ENCODE data around the gene DHH.

Gene DHH

DNA sequence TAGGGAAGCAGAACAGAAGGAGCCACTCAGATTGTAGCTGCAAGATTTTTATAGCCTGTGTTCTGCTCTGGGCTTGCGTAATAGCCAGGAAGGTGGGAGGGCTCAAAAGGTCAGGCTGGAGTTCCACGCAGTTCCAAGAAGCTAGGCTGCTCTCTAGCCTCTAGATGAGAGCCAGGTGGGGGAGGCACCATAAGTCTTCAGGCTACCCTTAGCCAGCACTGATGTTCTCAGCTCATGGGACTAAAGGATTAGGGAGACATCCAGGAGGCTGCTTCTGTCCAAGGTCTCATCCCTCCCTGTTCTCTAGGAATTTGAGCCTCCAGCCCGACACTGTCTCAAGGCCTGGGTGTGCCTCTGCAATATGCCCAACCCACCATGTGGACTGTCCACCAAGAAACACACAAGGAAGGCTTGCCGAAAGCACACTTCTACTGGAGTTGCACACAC, 14.4 kb upstream of the DHH start:
- no peak for DNase-seq

DNA sequence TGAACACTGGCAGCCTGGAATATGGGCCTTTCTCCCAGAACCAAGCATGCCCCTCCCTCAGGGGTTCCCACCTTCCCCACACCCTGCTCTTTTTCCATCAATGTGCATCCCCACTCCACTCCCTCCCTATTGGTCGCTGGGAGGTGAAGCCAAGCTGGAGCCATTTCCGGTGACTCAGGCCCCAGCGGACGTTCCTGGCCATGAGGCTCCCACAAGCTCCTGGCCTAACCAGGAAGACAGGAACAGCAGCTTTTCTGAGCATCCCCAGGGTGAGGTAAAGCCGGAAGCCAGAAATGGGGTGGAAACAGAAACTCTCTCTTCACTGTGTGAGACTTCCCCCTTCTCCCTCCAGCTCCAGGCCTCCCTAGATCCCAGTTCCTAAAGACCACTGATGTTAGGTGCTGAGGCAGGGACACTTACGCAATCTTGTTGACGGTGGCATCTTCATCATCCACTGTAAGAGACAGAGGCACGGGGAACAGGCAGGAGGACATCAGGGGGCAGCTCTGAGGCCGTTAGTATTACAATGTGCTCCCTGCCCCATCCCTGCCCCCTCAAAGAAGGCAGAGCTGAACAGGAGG, 11.0 kb upstream of the DHH start:
- no peak for DNase-seq

DNA sequence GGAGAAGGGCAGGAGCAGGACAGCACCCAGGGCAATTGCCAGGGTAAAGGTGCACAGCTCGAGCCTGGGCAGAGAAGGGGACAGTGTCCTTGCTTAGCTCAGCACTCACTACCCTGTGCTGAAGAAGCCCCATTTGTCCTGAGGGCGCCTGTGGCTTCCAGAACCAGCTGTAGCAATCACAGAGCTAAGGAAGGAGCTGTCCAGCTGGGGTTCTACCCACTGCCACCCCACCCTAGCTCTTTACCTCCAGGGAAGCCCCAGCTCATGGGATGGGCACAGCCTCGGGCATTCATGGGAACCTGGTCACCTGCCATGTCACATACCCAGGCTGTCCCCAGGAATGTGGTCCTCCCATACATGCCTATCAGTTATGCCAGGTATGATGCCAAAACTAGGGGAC, 10.2 kb upstream of the DHH start:
- DNase-seq, result no peak

DNA sequence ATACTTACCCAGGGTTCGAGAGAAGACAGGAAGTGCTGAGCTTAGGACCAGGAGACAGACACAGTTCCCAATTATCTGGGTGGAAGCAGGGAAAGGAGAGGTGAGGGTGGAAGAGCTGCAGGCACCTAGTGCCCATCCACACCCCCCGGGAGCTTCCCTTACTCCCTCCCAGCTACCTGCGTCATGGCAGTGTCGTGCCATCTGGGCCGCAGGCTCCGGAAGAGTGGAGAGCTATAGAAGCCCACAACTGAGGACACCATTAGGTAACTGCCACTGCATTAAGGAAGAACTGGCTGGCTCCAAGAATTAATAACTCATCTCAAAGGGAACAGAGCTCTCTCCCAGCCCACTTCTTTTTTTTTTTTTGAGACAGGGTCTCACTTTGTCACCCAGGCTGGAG, 5.8 kb upstream of the DHH start:
- DNase-seq, result no peak

DNA sequence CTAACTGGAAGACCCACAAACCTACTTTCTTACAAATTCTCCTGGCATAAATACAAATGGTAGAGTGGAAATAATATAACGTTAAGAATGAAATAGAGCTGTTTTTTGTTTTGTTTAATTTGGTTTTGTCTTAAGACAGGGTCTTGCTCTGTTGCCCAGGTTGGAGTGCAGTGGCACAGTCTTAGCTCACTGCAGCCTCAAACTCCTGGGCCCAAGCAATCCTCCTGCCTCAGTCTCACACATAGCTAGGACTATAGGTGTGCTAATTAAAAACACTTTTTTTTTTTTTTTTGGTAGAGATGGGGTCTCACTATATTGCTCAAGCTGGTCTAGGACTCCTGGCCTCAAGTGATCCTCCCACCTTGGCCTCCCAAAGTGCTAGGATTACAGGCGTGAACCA, 4.1 kb upstream of the DHH start:
- no peak for DNase-seq

DNA sequence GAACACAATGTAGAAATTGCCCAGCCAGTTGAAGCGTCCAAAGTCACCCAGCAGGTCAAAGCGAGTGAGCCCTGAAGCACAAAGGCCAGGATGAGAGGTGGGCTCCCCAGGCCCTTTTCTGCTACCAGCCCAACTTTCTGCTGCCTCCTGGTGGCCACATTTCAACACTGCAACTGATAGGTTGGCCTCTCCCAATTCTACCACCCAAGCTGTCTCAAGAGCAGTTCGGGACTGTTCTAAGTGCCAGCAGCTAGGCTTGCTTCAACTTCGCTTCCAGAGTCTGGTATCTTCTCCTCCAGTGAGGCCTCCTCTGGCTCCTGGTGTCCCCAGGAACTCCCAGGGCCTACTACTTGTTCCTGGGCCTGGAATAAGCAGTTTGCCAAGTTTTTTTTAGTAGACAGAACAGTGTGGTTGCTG, 3.4 kb upstream of the DHH start:
- no peak for DNase-seq

DNA sequence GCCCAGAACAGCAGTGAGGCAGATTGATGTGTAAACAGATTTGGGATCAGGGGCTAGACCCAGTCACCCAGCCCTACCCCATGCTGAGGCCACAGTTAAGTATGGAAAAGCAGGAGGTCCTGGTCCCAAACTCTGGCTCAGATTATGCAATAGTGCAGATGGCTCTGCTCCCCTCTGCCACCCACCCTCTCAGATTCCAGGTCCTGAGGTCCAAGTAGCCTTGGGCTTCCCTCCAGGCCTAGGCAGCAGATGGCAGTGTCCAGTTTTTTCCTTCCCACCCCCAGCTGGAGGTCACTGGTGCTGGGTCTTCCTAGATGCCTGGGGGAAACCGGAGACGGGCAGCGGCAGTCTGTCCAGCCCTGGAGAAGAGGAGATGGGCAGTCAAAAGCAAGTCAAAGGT, 2.8 kb upstream of the DHH start:
- DNase-seq, result no peak

DNA sequence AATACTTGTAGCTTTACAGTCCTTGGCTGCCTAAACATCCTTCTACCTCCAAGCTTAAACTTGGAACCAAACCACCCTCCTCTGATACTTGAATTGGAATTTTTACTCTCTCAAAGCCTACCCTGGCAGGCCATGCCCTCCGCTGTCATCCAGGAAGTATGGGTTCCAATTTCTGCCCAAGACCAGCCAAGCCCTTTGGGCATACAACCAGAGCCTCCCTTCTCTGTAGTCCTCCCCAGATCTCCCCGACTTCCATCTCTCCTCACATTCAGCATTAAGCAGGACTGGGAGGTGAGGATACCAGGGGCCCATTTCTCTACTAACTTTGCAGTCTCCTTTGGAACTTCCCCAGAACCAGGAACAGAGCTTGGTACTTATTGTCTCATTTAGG, 369 bp upstream of the DHH start:
- DNase-seq, result no peak

DNA sequence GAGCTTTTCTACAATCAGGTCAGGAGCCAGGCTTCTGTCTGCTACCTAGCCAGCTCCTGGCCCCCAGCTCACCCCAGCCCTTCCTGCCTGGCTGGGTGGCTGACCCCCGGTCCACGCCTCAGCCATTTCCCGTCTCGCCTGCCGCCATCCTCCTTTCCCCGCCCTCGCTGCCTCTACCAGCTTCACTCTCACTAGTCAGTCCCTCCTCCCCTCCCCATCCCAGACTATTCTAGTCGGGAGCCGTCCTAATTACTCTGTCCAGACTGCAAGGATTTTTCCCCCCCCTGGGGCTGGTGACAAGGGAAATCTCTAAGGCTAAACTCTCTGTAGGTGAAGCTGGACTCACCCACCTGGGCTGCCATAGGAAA, 825 bp downstream of the DHH start:
- DNase-seq, result no peak

DNA sequence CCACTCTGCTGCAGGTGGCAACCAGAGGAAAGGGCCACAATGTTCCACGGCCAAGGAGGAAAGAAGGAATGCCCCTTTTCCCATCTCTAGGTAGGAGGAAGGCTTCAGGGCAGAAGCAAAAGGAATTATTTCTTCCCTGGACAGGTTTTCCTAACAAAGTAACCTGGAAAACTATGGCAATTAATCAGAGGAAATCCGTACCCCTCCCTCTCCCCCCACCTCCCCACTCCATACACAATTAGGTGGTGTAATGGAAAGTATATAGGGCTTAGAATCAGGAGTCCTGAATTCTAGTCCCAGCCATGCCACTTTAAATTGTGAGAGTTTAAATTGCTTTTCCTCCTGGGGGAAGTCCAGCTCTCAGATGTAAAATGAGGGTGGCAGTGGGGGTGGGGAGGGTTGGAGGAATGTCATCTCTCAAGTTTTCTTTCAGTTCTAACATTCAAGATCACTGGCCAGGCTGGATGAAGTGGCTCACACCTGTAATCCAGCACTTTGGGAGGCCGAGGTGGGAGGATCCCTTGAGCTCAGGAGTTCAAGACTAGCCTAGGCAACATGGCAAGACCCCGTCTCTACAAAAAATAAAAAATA, 1.7 kb downstream of the DHH start:
- no peak for DNase-seq

DNA sequence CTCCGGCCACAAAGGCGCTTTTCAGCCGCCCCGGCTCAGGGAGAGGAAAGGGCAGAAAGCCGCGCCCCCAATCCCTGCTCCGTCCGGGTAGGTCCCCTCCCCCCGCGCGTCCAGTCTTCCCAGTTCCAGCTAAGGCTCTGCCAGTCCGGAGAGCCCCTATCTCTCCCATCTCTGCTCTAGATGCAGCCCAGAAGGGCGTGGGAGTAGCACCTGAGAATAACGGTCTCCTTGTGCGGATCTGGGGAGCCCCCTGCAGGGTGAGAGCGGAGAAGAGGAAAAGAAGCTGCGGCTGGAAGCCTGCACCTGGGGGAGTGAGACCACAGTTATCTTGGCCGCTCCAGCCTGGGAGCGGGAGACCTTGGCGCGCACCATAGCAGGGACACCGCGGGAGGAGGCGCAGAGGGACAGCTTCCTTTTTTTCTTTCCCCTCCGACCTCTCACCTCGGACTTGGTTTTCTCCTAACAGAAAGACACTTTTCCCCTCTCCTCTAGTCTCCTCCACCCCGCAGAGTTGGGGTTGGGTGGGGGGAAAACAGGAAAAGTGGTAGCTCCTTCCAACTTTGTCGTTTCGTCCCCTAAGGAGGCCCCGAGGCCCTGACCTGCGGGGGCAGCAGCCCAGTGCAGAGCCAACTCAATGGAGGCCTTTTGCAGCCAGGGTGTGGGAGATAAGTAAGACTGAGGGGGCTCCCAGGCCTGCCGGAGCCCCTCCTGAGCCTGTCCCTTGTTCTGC, 2.4 kb downstream of the DHH start:
- no peak for DNase-seq

DNA sequence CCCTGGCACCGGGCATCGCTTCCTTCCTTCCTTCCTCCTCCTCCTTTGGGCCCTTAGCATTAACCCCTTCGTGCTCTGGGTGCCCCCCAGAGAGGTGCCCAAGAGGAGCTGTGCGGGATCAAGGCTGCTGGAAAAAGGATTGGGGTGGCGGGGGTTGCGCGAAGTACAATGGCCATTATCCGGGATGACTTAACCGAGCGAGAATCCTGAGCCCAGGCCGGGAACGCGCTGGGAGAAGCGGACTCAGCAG, 2.8 kb downstream of the DHH start:
- DNase-seq, result no peak

DNA sequence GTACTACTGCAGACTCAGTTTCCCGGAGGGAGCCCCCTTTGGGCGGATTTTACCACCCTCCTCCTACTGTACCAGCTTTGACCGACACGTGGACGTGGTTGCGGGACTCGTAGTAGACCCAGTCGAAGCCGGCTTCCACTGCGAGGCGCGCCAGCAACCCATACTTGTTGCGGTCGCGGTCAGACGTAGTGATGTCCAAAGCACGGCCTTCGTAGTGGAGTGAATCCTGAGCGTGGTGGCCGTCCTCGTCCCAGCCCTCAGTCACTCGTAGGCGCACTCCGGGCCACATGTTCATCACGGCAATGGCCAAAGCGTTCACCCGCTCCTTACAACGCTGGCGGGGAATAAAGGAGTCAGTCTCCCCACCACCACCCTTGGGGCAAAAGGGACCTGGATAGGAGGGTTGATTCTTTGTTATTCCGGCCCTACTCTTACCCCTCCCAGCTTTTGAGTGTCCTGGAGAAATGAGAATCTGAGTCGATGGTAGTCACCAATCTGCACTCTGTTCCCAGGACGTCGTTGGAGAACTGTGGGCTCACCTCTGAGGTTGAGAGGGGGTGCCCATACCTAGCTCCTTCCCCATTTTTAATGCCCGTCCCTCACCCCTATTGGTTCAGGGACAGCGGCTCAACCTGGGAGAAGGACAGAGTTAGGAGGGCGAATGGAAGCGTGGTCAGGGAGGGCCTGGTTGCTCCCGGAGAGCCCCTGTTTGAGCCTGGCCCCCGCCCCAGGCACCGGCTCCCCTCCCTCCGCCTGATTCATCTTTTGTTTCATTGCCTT, 3.4 kb downstream of the DHH start:
- no peak for DNase-seq

DNA sequence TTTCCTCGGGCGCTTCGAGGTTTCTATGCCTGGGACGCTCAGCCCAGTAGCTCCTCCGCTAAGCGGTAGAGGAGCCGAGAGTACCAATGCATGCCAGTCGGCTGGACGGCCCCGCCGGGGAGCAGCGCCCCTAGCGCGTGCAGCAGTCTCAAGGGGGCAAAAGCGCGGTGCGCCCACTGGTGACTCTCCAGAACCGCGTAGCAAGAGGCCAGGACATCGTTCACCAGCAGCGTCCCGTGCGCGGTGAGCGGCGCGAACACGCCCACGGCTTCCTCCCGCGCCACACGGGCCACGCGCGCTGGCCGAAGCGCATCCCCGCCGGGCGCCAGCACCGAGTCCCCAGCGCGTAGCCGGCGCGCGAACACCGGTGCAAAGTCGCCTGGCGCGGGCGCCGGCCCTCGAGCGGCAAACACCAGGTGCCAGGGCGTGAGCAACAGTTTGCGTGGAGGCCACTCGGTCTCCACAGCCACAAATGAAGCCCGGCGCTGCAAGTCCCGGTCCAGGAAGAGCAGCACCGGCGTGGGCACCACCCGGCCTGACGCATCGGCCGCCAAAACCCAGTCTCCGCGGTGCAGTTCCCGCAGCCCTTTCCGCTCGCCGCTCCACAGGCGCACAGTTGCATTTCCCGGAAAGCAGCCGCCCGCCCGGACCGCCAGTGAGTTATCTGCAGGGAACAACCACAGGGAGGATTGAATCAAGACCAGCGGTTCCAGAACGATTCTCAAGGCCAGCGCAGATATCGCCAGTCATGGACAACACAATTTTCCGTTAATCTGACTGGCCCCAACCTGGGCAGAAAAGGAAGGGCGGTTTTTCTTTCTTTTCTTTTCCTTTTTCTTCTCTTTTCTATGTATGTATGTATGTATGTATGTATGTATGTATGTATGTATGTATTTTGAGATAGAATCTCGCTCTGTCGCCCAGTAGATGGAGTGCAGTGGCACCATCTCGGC, 4.5 kb downstream of the DHH start:
- no peak for DNase-seq

DNA sequence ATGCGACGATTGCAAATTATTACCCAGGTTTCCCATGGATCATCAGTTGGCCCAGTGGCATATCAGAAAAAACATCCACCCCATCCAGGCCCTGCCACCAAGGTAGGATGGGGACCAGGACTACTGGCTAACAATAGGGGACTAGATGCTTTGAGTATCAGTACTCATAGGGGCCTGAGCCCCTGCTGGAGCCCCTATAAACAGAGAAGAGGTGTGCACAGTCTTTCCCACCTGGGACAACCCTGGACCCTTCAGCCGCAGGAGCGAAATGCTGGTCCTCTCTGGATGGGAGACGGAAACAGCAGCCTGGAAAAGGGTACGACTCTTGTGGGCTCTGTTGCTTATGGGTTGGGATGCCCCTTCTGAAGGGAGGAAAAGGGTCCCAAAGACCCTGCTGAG, 5.7 kb downstream of the DHH start:
- no peak for DNase-seq

DNA sequence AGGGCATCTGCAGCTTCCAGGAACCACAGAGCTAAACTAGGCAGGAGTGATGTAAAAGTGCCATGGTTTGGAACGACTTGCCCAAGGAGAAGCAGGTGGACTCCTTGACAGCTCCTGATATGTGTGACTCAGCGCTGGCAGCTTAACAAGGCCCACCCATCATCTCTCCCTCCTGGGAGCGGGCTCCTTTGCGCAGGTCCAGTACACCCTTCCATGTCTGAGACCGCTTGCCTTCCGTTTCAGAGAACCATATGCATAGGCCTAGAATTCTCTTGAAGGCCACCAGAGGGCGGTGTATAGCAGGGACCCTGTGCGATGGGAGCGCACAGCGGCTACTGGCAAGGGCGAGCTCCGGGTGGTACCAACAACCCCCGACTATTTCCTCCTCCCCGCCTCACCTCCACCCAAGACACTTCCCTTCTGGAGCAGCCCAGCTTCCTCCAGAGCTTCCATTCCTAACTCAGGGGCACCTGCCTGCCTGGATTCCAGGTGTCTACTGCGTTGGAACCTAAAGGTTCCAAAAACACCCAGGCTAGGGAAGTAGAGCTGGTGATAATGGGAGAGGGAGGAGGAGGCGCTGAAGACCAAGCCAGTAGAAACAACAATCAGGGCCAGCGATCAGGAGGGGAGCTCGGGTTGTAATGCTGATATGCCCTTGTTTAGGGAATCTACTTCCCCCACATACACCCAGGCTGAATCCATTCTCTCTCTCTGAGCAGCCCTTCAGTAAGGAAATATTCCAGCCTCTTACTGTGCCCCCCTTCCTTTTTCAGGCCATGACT, 6.3 kb downstream of the DHH start:
- DNase-seq, result peak; percentile 87

DNA sequence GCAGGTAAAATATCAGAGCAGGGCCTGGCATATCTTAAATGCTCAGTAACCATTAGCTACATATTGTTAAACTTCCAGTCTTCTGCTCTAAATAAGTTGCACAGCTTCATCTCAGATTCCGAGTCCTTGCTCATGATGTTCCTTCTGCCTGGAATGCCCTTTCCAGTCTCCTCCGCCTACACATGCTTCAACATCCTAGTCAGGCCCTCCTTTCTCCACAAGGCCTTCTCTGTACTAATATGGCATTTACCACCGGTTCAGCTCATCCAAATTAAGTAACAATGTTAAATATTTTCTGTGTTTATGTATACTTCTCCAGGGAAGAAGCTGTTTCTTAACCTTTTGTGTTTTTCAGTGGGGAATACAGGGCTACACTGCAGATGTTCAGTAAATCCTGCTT, 8.5 kb downstream of the DHH start:
- DNase-seq, result no peak

DNA sequence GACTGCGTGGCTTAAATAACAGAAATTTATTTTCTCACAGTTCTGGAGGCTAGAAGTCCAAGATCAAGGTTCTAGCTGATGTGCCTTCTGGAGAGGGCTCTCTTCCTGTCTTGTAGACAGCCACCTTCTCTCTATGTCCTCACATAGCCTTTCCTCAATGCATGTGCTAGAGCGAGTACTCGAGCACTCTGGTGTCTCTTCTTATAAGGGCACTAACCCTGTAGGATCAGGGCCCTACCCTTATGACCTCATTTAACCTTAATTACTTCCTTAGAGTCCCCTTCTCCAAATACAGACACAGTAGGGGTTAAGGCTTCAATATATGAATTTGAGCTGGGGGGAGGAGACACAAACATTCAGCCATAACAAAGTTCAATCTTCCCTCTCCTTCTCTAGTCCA, 10.2 kb downstream of the DHH start:
- DNase-seq, result no peak

DNA sequence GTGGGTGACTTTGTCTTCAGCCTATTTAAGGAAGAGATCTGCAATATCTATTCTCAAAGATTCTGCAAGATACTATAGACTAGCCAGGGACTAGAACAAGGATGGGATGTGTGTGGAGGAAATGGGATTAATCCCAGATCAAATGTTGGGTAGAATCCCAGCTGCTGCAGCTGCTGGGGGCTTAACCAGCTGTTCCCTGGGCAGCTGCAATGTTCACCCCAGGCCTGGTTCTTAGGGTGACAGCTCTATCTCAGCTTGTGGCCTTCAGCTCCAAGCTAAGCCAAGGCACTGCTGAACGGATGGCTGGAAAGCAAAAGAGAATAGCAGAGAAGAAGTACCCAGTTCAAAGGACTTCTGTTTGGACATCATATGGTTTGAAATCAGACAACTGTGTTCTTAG, 14.8 kb downstream of the DHH start:
- DNase-seq, result no peak

DNA sequence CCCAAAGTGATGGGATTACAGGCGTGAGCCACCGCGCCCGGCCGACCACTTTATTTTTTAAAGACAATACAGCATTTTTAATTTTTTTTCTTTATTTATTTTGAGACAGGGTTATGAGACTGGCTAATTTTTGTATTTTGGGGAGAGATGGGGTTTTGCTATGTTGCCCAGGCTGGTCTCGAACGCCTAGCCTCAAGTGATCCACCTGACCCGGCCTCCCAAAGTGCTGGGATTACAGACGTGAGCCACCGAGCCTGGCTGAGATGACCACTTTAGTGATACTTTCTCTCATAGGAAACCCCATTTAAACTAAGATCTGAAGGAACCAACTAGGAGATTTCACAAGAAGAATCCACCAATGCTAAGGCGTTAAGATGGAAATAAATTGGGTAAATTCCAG, 23.6 kb downstream of the DHH start:
- DNase-seq, result no peak

DNA sequence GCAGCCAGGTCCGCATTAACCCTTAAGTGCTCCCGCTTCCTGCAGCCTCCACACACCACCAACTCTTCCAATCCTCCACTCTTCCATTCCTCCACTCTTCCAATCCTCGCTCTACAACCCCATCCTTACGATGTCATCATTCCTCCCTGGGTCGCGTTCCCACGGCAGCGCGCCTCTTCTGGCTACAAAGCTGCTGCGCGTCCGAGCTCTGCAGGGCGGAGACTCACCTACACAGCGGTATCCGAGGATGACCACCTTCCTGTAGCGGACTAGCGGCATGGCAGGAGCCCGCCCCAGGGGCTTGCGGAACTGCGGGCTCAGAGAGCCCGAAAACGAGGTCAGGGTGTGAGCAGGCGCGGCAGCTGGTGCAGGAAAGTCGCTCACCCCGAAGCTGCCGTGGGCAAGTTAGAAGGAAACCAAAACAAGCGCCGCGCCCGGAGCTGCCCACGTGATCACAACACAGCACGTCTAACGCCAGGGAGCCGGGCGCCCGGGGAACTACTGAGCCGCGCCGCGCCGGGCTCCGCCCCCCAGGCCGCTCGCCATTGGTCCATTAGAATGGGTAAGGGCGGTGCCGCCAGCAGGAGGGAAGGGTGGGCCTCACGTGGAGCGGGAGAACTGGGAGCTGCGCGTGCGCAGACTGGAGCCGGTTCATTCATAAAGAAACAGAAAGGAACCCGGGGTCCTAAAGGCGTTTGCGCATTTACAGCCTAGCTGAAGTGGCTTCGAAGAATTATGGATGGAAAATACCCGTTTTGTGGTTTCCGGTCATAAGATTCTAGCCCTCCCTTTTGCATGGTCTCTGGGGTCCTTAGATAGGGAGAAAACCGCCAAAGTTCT, 24.9 kb downstream of the DHH start, which contains the start of gene RHEBL1:
Gene RHEBL1 (minus strand): TSS at position 473 of the 840 bp plus-strand sequence. CDS start 194 bp downstream, at position 279.
- peak; percentile 99 for DNase-seq

Data from NCI-H774 (cell line).